NCI-H2081 (cell line): ENCODE results near the gene INSM2.
A peak's percentile ranks its signal among the peaks of the same experiment; 100 is the strongest.

Source experiments
- DNase-seq, 2 experiments: peaks; one replicate each; lab custom pipeline; 2025; lab: John Stamatoyannopoulos, UW

INSM2 gene

GRCh38 chr14:35533357-35534207, at the start of gene INSM2:
TSS of gene INSM2 (plus strand) at chr14:35534164. CDS start at chr14:35534253, 89 bp downstream.
- peak; percentile 67 to 83 for DNase-seq

DNA sequence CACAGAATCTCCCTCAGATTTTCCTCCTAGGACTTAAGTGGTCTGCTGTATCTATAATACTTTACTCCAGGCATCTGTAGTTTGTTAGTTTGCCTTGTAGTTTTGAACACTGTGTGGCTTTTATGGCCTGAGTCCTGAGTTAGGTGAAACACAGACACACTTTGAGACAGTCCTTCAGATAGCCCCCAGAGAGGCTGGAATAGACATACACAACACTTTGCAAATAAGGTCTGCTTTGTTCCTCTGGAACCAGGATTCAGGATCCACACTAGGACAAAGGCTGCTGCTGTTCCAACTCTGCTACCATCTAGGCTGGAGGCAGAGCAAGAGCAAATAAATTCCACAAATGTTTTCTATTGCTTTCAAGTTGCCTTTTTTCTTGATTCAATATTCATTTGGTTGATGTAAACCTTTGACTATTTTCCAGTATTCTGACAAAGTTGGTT, 41.4 kb upstream of the INSM2 start:
- no peak for DNase-seq

- no peak for DNase-seq
Measured at GRCh38 chr14:35495278-35495677, 38.7 kb upstream of the INSM2 start.

DNA sequence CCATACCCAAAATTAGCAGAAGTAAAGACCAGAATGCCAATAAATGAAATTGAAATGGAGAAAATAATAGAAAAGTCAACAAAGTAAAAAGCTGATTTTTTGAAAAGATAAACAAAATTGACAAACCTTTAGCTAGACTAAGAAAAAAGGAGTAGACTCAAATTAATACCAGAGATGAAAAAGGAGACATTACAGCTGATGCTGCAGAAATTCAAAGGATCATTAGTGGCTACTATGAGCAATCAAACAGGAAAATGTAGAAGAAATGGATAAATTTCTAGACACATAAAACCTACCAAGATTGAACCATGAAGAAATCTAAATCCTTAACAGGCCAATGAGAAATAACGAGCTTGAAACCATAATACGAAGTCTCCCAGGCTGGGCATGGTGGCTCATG, 34.8 kb upstream of the INSM2 start:
- no peak for DNase-seq

GRCh38 chr14:35503646-35504045, 30.3 kb upstream of the INSM2 start:
- peak; percentile 4 to 10 for DNase-seq

- no peak for DNase-seq
Measured at GRCh38 chr14:35504260-35504659, 29.7 kb upstream of the INSM2 start.

DNA sequence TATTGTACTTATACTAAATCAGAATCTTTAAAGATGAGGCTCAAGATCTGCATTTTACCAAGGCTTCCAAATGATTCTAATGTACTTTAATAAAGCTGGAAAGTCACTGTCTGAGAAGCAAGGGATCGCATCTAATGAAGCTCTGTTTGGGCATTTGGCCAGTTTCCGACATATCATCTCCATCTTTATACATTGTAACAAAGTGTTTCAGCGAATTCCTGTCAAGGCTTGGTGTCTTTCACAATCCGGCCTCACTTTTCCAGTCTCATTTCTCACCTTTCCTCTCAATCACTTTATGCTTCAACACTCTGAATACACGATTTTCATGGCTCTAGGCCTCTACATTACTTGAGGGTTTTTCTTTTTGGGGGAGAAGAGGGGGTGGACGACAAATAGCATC, 27.5 kb upstream of the INSM2 start:
- DNase-seq: no peak

- no peak for DNase-seq
Measured at GRCh38 chr14:35506927-35507326, 27.0 kb upstream of the INSM2 start.

DNA sequence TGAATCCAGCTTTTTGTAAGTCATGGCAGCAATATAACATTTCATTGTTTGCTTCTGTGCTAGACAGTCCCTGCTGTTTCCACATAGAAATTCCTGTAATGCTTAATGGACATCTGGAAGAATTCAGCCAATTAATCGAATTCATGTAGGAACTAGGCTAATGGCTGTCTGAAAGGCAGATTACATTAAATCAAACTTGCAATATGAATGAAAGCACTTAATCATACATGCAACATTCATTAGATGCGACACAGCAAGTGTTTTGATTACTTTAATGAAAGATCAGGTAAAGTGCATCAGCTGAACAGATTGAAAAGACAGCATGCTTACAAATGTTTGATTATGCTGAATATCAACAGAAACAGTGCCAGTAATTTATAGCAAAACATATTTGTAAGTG, 24.1 kb upstream of the INSM2 start:
- DNase-seq: no peak

DNA sequence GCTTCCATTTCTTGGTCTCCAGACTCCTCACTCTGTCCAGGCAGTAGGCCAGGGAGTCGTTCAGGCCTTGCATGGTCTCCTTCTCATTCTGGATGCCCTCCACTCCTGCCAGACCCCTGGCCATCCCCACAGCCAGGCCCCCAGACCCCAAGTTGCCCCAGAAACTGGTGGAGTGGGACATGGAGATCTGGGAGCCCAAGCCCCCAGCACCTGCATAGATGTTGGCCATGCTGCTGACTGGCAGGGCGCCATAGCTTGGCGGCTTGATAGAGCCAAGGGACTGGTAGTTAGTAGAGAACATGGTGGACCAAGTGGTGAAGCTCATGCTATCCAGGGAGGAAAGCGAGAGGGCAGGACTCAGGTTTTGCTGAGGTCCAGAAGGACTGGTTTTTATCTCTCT, 21.2 kb upstream of the INSM2 start:
- DNase-seq: no peak

DNA sequence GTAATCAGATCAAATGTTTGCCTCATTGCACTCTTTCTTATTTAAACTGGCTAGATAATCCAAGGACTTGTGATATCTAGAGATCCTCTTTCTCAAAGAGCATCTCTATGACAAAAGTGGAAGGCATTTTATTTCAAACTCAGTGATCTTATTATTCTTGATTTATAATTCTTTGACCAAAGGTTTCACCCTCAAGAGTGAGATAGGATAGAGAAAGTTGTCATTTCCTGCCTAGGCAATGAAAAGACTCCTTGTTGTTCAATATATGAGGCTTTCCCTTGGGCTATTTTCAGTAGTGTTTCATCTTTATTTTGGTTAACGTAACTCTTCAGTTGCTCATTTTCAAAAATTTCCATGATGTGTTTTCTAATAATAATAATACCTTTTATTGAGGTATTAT, 18.0 kb upstream of the INSM2 start:
- DNase-seq: no peak

GRCh38 chr14:35519986-35520385, 14.0 kb upstream of the INSM2 start:
- DNase-seq: no peak

DNA sequence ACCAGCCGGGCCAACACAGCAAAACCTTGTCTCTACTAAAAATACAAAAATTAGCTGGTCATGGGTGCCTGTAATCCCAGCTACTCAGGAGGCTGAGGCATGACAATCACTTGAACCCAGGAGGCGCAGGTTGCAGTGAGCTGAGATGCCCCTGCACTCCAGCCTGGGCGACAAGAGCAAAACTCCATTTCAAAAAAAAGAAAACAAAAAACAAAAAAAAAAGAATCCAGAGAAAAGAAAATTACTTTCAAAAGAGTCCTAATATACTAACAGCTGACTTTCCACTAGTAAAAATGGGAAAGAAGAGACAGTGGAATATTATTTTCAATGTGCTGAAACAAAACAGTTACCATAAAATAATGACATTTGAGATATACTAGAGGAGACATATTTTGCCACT, 8.3 kb upstream of the INSM2 start:
- no peak for DNase-seq

DNA sequence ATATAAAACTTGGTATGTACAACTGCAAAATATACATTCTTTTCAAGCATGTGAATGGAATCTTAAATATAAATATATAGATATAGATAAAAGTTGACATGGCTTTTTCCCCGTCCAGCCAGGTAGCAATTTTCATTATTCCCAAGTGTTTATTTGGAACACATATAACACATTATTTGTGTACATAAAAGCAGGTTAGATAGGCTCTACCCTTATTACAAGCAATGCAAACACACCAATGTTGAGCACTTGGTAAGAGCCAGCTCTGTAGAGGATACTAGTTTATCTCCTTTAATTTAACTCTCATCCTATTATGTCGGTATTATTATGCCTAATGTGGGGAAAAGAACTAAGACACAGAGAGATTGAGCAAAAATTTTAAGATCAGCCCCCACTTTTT, 7.0 kb upstream of the INSM2 start:
- DNase-seq: no peak

DNA sequence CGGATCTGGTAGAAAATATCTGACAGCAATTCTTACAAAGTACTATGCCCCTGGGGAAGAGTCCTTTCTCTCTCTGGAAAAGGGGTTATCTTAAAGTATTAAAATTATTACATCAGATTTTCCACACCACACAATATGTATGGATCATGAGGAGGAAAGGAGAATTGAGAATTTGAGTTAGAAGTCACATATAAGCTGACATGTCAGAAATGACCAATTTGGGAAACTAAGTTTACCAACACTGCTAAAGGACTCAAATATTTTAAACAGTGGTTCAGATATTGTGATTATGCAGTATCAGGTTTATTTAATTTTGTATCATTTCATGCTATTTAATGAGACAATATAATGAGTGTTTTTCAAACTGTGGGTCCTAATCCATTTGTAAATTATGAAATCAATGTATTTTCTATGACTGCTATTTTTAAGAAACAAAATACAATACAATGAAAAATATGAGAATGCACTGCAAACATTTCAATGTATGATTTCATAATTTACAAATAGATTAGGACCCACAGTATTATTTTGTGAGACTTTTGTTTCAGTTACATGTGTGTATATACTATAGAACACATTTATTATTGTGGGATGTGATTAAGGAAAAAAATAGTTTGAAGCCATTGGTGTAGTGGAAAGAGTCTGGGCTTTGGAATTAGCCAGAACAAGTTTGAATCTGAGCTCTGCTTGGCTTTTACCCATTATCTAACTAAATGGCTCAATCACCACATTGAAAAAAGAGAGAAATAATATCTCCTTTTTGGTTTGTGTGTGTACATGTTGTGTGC, 1.8 kb upstream of the INSM2 start:
- DNase-seq: no peak

GRCh38 chr14:35532783-35533356, 1.1 kb upstream of the INSM2 start:
- no peak for DNase-seq

DNA sequence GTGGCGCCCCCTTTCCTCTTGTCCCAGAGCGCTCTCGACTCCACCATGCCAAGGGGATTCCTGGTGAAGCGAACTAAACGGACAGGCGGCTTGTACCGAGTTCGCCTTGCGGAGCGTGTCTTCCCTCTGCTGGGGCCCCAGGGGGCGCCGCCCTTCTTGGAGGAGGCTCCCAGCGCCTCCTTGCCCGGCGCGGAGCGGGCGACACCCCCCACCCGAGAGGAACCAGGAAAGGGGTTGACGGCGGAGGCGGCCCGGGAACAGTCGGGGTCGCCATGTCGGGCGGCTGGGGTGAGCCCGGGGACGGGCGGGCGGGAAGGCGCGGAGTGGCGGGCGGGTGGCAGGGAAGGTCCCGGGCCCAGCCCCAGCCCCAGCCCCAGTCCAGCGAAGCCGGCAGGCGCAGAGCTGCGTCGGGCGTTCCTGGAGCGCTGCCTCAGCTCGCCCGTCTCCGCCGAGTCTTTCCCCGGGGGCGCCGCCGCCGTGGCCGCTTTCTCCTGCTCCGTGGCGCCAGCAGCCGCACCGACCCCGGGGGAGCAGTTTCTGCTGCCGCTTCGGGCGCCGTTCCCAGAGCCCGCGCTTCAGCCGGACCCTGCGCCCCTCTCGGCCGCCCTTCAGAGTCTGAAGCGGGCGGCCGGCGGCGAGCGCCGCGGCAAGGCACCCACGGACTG, 376 bp downstream of the INSM2 start:
- DNase-seq: no peak

- DNase-seq: no peak
Measured at GRCh38 chr14:35534873-35535482, 1.0 kb downstream of the INSM2 start.

- DNase-seq: no peak
Measured at GRCh38 chr14:35535483-35536112, 1.6 kb downstream of the INSM2 start.

- no peak for DNase-seq
Measured at GRCh38 chr14:35539969-35540368, 6.0 kb downstream of the INSM2 start.

- no peak for DNase-seq
Measured at GRCh38 chr14:35543006-35543405, 9.0 kb downstream of the INSM2 start.
